HEK293T (cell line): ENCODE data around the gene FANCD2.

Experiments
- BHLHE40 ChIP-seq: fragments of 450-650 bp; IDR thresholded peaks from 2 replicates; pipeline ENCODE4 v1.6.1; 2016; ENCODE audit warnings: mild to moderate bottlenecking, moderate library complexity, borderline replicate concordance
- FOXA1 ChIP-seq: fragments of 450-650 bp; IDR thresholded peaks from 2 replicates; pipeline ENCODE4 v1.6.1; 2016; ENCODE audit warnings: mild to moderate bottlenecking
- FOXK2 ChIP-seq: fragments of 450-650 bp; IDR thresholded peaks from 2 replicates; pipeline ENCODE4 v1.6.1; 2016; ENCODE audit warnings: mild to moderate bottlenecking
- L3MBTL2 ChIP-seq: fragments of 450-650 bp; conservative IDR thresholded peaks from 2 replicates; pipeline ENCODE4 v1.6.1; 2016; ENCODE audit warnings: mild to moderate bottlenecking
- PKNOX1 ChIP-seq: fragments of 450-650 bp; IDR thresholded peaks from 2 replicates; pipeline ENCODE4 v1.6.1; 2016
- SP1 ChIP-seq: fragments of 450-650 bp; IDR thresholded peaks from 2 replicates; pipeline ENCODE4 v1.6.1; 2017
- SUZ12 ChIP-seq: fragments of 450-650 bp; IDR thresholded peaks from 2 replicates; pipeline ENCODE4 v1.6.1; 2016; ENCODE audit warnings: mild to moderate bottlenecking

- TF ChIP-seq SP1 (no peak), FOXA1 (no peak), BHLHE40 (no peak), PKNOX1 (no peak), FOXK2 (no peak), L3MBTL2 (no peak), SUZ12 (no peak)
Measured at GRCh38 chr3:10004960-10005564, 21.2 kb upstream of the FANCD2 start.
